Testis (tissue), 2 donors: ENCODE results near the gene PIEZO1.

Experiments used
- CTCF ChIP-seq, 3 experiments: fragments of 450-650 bp in 2 of 3; fragments of 200-600 bp in 1 of 3; sonication (generic) in 1 of 3; IDR thresholded peaks; one replicate each; pipeline ENCODE4 v1.5.1; 2016 to 2019; ENCODE audit warnings: antibody characterized with exemption in 3 of 3, mild to moderate bottlenecking in 2 of 3, moderate library complexity in 1 of 3
- POLR2A ChIP-seq: fragments of 450-650 bp; IDR thresholded peaks from one replicate; pipeline ENCODE4 v1.6.1; 2017; ENCODE audit warnings: antibody characterized with exemption, mild to moderate bottlenecking, moderate library complexity

DNA sequence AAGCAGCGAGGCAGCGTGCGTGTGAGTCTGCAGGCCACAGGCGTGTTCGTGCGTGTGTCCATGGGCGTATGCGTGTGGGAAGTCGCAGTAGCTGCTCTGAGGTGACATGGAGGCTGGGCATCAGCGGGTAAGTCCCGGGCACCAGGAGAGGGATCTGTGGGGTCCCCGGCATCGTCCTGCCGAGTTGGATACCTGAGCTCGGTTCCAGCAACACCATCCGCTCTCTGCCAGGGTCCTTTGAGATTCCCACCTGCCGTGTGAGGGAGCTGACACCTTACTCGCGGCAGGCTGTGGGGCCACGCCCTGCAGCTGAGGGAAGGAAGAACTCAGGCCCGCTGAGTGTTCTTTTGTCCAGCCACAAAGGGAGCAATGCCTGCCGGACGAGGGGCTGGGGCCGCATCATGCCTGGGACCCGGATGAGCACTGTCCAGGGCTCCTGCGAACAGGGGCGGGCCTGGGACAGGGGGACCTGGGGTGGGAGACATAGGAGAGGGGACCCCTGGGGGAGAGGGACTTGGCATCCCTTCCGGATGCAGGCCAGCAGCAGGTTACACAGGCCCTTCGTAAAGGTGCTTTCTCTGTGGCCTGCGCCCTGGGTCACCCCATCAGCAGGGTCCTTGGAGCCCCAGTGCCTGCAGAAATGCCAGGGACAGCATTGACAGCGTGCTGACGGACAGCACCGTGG, 93.7 kb downstream of the PIEZO1 start:
- TF ChIP-seq POLR2A (no peak), CTCF (IDR thresholded peaks at IDR 0.05) (no peak)
